ENCODE results near the gene TBCE.

- TF ChIP-seq CTCF (IDR thresholded peaks at IDR 0.05): no peak
- TF ChIP-seq POLR2A (IDR thresholded peaks at IDR 0.05): no peak
Observed at GRCh38 chr1:235342039-235342438, 25.2 kb upstream of the TBCE start.
